Mammary epithelial cell (primary cell): Measurements from ENCODE around the gene PRCD.

Experiments
- EZH2 ChIP-seq: IDR thresholded peaks from 2 replicates; pipeline ENCODE4 v1.6.1; 2012; ENCODE audit warnings: low read length, inconsistent platforms, borderline replicate concordance
- TF ChIP-seq, protein P1 (sequence below), 2 donors: IDR thresholded peaks in 1 of 2; conservative IDR thresholded peaks in 1 of 2; 2 replicates each; pipeline ENCODE4 v1.5.1; 2011 to 2012; ENCODE audit warnings: inconsistent platforms in 2 of 2, low read length in 2 of 2, mild to moderate bottlenecking in 2 of 2, control low read depth in 1 of 2, low read depth in 1 of 2; ENCODE audit not compliant: insufficient read depth in 1 of 2; ENCODE audit errors: extremely low read depth in 1 of 2

DNA sequence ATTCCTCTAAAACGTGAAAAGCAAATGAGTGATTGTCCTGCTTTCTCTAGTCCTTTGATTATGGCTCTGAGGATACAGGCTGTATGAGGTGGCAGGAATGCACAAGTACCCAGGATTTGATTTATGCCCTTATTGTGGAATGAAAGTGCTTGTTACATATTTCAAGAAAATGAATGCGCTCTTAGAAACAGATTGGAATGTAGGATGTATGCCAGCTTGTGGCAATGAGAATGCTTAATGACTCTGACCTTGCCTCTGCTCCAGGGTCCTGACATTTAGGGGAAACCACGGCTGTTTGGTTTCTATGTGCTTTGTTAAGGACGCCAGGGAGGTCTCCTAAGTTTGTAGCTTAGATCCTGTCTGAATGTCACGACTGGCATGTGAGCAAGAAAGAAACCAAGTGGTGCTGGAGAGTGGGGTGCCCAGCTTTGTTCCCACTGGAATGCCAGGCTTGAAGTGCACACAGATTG, 22.0 kb downstream of the PRCD start:
- TF ChIP-seq EZH2 = no peak
- TF ChIP-seq, protein P1, sequence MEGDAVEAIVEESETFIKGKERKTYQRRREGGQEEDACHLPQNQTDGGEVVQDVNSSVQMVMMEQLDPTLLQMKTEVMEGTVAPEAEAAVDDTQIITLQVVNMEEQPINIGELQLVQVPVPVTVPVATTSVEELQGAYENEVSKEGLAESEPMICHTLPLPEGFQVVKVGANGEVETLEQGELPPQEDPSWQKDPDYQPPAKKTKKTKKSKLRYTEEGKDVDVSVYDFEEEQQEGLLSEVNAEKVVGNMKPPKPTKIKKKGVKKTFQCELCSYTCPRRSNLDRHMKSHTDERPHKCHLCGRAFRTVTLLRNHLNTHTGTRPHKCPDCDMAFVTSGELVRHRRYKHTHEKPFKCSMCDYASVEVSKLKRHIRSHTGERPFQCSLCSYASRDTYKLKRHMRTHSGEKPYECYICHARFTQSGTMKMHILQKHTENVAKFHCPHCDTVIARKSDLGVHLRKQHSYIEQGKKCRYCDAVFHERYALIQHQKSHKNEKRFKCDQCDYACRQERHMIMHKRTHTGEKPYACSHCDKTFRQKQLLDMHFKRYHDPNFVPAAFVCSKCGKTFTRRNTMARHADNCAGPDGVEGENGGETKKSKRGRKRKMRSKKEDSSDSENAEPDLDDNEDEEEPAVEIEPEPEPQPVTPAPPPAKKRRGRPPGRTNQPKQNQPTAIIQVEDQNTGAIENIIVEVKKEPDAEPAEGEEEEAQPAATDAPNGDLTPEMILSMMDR (conservative IDR thresholded peaks at IDR 0.05 in 1 of 2, IDR thresholded peaks at IDR 0.05 in 1 of 2; ENCODE audit: extremely low read depth in 1 of 2, insufficient read depth in 1 of 2, low read depth in 1 of 2, low read length in 2 of 2) = no peak
